Skeletal muscle cell (primary cell): Measurements from ENCODE around the gene BTBD19.
"Not testable (repeated sequence)": the region's sequence is repeated elsewhere in the genome, so short reads cannot be mapped to it uniquely, and the experiment has no call there.

Experiments used
- DNase-seq: peaks from one replicate; pipeline ENCODE4 v3.0.0-alpha.2; 2010; ENCODE audit warnings: low read depth
- H3K4me3 ChIP-seq: 2 replicates; pipeline ENCODE4 v1.5.1; 2011; ENCODE audit warnings: low read depth, mild to moderate bottlenecking, control low read depth, low read length, moderate library complexity

The BTBD19 gene, protein sequence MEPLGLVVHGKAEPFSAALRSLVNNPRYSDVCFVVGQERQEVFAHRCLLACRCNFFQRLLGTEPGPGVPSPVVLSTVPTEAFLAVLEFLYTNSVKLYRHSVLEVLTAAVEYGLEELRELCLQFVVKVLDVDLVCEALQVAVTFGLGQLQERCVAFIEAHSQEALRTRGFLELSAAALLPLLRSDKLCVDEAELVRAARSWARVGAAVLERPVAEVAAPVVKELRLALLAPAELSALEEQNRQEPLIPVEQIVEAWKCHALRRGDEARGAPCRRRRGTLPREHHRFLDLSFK

GRCh38 chr1:44808063-44808937, at the start of gene BTBD19:
Gene BTBD19 (plus strand): TSS chr1:44808523. CDS start chr1:44808821, 298 bp downstream.
- DNase-seq = peak; percentile 76
- H3K4me3 ChIP-seq = peak within 1 kb of the TSS; percentile 49

GRCh38 chr1:44759077-44759476, 49.2 kb upstream of the BTBD19 start:
- DNase-seq = no peak
- H3K4me3 ChIP-seq = no peak overlapping the region

- H3K4me3 ChIP-seq = no peak overlapping the region
- no peak for DNase-seq
These were observed 47.4 kb upstream of the BTBD19 start for GRCh38 chr1:44760876-44761275.

DNA sequence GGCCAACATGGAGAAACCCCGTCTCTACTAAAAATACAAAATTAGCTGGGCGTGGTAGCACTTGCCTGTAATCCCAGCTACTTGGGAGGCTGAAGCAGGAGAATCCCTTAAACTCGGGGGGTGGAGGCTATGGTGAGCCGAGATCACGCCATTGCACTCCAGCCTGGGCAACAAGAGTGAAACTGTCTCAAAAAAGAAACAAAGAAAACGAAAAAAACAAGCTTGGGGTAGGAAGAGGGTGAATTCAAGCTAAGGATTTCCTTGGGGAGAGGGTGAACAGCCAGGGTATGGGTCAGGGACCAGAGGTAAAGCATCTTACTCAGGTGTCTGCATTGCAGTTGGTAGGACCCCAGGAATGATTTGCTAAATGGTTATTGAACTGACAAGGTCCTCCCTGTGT, 41.9 kb upstream of the BTBD19 start:
- DNase-seq, H3K4me3 ChIP-seq: not testable (repeated sequence)

GRCh38 chr1:44775078-44775929, 33.0 kb upstream of the BTBD19 start, which contains the start of gene RPS8:
Gene RPS8 (plus strand): TSS chr1:44775540. CDS start chr1:44775597, 57 bp downstream.
- peak within 1 kb of the TSS; percentile 80 for H3K4me3 ChIP-seq
- DNase-seq = peak; percentile 73

GRCh38 chr1:44775930-44776729, 32.2 kb upstream of the BTBD19 start:
- peak overlapping the region; percentile 80 for H3K4me3 ChIP-seq
- no peak for DNase-seq

GRCh38 chr1:44776730-44777068, 31.6 kb upstream of the BTBD19 start:
- H3K4me3 ChIP-seq = peak overlapping the region; percentile 80

GRCh38 chr1:44777547-44777946, 30.8 kb upstream of the BTBD19 start:
- no peak for DNase-seq
- H3K4me3 ChIP-seq = peak overlapping the region; percentile 80

More at GRCh38 chr1:44776730-44777068, 31.6 kb upstream of the BTBD19 start:
- no peak for DNase-seq

DNA sequence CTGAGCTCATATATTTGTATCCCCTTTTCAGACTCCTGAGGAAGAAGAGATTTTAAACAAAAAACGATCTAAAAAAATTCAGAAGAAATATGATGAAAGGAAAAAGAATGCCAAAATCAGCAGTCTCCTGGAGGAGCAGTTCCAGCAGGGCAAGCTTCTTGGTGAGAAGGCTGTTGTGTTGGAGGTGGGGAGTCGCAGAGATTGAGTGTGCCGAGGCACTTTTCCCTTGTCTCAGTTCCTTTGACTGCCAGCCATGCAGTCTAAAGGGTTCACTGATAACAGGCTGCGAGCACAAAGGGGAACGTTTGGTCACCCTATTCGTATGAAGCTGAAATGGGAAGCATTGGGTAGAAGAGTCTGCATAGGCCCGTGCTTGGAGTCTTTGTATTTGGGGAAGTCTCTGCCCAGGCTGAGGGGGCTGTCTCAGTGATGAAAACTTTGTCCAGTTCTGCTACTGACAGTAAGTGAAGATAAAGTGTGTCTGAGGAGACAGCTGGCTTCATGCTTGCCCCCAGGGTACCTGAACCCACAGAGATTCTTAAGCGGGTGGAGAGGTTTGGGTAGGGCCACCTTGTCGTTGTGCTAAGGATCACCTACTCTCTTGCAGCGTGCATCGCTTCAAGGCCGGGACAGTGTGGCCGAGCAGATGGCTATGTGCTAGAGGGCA, 30.2 kb upstream of the BTBD19 start:
- H3K4me3 ChIP-seq = peak overlapping the region; percentile 80
- DNase-seq = no peak

GRCh38 chr1:44778705-44779576, 29.4 kb upstream of the BTBD19 start:
- no peak for DNase-seq
- no peak overlapping the region for H3K4me3 ChIP-seq

DNA sequence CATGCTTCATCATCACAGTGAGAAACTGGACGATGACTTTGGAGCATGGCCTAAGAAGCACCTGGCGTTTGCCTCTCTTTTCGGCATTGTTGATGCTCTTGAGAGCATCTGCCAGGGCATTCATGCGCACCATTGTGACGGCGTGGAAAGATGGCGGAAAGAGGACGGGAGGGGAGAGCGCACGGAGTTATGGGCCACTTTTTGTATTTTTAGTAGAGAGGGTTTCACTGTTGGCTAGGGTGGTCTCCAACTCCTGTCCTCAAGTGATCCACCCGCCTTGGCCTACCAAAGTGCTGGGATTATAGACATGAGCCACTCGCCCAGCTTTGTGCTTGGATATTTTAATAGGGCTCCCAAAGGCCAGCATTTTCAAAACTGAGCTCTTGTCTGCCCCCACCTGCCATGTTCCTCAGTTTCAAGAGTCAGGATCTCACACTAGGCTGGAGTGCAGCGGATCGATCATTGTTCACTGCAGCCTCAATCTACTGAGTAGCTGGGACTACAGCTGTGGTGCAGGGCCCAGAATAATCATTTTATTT, 27.7 kb upstream of the BTBD19 start:
- DNase-seq = no peak
- no peak overlapping the region for H3K4me3 ChIP-seq

DNA sequence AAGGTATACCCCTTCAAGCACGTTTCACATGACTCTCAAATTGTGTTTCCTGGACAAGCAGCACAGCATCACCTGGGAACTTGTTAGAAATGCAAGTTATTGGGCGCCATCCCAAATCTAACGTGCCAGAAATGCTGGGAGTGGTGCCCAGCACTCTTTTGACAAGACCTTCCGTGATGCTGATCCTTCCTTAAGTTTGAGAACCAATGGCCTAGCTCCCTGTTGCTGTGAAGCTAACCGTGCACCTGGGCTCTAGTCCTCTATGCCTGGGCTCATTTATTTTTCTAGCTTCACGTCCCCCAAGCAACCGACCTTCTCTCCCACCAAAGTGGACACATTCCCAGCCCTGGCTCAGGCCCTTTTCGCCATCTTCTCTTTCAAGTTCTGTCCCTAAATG, 24.6 kb upstream of the BTBD19 start:
- peak overlapping the region; percentile 31 for H3K4me3 ChIP-seq
- DNase-seq = no peak

DNA sequence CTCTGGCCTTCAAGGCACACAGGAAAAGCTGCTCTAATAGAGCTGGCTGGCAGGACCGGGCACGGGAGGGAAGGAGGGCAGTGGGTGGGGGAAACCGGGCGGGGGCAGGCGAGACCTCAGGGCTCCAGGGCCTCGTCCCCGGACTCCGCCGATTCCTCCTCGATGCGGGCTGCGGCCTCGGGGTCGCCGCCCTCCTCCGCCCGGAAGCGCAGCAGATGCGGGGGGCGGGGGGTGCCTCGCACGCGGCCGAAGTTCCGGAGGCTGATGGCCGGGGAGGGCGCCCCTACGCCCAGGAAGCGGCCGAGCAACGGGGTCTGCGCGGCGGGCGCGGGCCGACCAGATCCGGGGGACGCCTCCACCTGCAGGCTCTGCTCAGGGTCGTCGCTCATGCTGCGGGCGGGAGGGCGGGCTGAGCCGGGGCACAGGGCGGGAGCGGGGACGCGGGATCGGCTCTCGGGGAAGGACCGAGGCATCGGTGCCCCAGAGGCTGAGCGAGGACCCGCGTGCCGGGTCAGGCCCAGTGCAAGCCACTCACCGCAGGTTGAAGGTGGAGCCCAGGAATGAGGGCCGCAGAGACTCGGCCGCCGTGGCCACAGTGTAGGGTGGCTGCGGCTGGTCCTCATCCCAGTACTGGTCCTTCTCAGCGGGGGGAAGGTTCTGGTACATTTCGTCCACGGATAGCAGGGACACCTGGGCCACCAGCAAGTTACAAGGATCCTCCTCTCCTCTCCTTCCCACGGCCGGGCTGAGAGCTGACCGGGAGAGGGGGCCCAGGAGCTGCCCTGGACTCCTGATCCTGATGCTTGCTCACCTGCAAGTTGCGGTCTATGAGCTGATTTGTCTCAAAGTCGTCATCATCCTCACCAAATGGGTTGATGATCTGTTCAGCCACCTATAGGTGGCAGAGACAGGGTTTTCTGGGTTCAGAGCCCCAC, 24.0 kb upstream of the BTBD19 start:
- DNase-seq = no peak
- H3K4me3 ChIP-seq = peak overlapping the region; percentile 31

GRCh38 chr1:44785029-44785380, 23.3 kb upstream of the BTBD19 start:
- DNase-seq = no peak
- H3K4me3 ChIP-seq = no peak overlapping the region

DNA sequence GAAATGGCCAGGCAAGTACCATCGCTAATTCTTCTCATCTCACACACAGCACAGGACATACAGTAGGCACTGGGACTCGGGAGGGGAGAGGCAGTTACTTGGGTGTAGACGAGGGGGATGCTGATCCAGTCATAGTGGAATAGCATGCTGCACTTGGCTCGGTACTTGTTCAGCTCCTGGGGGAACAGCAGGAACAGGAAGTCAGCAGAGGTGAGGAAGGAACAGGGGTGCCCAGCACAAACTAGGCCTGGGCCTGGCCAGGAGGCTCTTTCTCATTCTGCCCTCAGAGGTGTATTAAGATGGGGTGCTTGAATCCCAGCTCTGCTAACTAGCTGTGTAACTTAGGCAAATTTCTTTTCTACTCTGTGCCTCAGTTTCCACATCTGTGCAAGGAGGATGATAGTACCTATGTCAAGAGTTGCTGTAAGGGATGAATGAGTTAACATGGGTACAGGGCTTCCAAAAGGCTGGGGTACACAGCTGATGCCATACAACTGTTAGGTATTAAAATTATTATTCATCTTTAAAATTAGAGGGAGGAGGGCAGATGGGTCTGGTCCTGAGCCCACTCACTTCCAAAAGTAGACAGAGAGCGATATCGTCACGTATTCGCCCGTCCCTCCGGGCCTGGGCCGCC, 22.7 kb upstream of the BTBD19 start:
- peak overlapping the region; percentile 45 for H3K4me3 ChIP-seq
- no peak for DNase-seq
